Stimulated activated CD4-positive, alpha-beta T cell treated with anti-CD3 and anti-CD28 coated beads, TNF-alpha, amount 100 ng/mL, for 48 hours (primary cell): ENCODE measurements around the gene TMEM256.

Experiments used
- DNase-seq, 3 donors: peaks; one replicate each; pipeline ENCODE4 v3.0.0-alpha.2; 2020; ENCODE audit warnings: low read depth in 3 of 3

The TMEM256 gene

DNA sequence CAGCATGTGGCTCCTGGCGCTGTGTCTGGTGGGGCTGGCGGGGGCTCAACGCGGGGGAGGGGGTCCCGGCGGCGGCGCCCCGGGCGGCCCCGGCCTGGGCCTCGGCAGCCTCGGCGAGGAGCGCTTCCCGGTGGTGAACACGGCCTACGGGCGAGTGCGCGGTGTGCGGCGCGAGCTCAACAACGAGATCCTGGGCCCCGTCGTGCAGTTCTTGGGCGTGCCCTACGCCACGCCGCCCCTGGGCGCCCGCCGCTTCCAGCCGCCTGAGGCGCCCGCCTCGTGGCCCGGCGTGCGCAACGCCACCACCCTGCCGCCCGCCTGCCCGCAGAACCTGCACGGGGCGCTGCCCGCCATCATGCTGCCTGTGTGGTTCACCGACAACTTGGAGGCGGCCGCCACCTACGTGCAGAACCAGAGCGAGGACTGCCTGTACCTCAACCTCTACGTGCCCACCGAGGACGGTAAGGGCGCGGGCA, 4.4 kb upstream of the TMEM256 start:
- no peak for DNase-seq

GRCh38 chr17:7407485-7408251, 3.8 kb upstream of the TMEM256 start, which contains the start of gene NLGN2:
NLGN2 (plus strand) TSS chr17:7407845; CDS start chr17:7408256, 411 bp downstream.
- no peak for DNase-seq

DNA sequence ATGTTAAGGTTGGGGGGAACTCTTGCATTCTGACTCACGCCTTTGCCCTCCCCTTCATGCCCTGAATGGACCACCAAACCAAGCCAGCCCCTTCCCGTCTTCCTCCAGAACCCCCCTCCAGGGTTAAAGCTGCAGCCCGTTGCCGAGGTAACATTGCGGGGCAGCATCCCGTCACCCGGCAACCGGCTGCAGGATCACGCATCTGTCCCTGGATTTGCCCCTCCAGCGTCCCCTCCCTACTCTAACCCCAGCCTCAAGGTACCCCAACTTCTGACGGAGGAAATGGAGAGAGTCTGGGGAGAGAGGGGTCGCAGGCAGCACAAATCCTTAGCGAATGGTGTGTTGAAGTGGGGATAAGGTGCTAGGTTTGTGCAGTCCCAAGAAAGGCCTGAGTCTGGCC, 3.2 kb upstream of the TMEM256 start:
- DNase-seq = no peak

DNA sequence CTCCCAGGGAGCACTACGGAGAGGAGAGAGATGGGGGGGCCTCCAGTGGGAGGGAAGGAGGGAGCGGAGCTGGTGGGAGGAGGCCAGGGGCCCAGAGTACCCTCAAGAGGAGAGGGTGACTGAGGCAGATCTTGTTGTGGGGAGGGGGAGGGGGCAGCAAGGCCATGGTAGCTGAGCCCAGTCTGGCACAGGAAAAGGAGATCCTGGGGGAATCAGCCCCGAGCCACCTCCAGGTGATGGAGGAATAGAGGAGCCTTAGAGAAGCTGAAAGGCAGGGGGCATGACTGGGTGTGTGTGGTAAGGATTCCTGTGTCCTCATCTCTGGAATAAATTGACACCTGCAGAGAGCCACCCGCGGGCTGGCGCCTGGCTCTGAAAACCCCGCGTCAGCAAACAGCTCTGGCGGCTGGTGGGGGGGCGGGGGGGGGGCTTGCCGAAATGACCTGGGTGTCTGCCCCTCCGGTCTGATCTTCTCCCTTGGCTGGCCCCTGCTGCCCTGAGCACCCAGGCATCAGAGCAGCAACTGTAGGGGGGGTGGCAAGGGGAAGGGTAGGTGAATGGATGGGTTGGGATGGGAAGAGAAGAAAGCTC, 2.4 kb upstream of the TMEM256 start:
- no peak for DNase-seq

DNA sequence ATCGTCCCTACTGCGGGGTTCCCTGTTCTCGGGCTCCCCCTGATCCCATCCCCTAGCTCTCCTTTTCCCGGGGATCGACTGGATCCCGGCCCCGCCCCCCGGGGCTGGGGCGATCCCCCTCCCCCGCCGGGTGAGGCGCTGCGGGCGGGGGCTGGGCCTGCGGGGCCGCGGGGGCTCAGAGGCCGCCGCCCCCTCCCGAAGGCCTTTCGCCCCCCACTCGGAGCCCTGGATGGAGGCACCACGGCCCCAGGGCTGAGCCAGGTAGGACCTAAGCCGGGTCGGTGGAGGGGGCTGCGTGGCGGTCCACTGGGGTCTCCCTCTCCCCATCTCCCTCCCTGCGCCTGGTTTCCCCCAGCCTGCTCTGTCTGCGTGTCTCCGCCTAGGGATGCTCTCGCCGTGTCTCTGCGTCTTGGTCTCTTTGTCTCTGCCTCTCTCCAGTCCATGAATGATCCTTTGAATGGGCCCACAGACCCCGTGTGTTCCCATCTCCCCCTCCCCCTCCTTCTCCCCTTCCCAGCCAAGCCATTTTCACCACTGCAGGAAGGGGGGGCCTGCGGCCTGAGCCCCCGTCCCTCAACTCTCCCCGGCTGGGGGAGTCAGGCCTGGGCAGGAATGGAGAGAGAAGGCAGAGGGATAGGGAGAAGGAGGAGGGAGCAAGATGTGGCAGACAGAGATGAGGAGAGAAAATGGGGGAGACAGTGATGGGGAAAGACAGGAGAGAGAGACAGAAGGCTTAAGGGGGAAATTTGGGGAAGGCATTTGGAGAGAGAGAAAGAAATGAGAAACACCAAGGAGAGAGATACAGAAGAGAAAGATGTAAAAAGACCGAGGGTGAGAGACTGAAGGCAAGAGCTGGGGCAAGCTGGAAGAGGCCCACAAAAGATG, 1.7 kb upstream of the TMEM256 start:
- no peak for DNase-seq

DNA sequence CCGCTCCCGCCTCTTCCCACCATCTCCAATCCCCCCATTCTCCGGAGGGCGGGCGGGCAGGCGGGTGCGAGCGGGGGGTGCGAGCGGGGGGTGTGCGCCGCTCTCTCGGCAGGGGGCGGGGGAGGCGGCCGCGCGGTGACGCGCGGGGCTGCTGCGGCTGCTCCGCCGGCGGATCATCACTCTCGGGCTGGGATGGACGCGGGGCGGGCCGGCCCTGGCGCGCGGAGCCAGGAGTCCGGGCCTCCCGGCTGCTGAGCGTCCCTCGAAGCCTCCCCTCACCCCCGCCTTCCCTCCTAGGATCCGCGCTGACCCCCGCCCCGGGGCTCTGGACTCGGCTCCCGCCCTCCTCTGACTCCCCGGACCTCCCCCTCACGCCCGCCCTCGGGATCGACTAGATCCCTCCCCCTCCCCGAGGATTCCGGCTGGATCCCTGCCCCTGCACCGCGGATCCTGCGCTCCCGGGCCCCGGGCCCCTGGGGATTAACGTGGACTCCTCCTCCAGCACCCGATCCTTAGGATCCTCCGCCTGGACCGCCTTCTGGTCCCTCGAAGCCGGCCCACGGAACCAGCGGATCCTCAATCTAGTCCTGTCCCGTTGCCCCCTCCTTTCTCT, 946 bp upstream of the TMEM256 start:
- peak in 1 of 3 donors; percentile 32 for DNase-seq

DNA sequence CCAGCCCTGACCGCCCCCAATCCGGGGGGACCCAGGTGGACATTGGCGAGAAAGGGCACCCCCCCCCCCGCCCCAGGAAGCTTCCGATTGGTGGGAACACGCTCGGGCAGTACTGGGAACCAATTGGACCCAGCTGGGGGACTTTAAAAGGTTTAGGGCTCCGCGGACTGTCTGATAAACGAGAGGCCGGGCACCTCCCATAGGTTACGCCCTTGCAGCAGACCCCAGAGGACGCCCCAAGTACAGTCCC, 245 bp downstream of the TMEM256 start:
- no peak for DNase-seq

GRCh38 chr17:7403043-7403726, 712 bp downstream of the TMEM256 start:
- DNase-seq = no peak

DNA sequence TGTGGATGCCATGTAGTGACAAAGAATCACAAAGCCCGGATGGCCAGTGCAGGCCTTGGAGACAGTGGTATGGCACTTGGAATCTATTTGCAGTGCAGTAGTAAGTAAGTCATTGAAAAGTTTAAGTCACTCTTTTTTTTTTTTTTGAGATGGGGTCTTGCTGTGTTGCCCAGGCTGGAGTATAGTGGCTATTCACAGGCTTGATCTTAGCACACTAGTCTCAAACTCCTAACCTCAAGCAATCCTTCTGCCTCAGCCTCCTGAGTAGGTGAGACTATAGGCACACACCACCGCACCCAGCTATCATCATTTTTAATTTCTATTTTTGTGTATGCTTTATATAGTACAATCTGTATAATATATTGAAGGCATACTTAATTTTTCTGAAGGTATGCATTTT, 5.3 kb downstream of the TMEM256 start:
- no peak for DNase-seq

DNA sequence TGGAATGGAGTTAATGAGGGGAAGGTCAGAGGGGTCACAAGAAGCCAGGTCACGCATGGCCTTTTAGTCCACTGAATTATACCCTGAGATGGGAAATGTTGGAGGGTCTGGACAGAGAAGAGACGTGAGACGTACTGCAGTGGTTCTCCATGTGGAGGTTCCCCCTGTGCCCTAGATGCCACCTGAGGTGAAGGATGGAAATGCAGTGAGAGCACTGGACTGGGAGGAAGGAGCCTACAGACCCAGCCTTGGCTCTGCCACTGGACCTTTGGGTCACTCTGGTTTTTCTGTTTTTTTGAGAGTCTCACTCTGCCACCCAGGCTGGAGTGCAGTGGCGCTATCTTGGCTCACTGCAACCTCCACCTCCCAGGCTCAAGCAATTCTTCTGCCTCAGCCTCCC, 7.8 kb downstream of the TMEM256 start:
- DNase-seq = no peak

DNA sequence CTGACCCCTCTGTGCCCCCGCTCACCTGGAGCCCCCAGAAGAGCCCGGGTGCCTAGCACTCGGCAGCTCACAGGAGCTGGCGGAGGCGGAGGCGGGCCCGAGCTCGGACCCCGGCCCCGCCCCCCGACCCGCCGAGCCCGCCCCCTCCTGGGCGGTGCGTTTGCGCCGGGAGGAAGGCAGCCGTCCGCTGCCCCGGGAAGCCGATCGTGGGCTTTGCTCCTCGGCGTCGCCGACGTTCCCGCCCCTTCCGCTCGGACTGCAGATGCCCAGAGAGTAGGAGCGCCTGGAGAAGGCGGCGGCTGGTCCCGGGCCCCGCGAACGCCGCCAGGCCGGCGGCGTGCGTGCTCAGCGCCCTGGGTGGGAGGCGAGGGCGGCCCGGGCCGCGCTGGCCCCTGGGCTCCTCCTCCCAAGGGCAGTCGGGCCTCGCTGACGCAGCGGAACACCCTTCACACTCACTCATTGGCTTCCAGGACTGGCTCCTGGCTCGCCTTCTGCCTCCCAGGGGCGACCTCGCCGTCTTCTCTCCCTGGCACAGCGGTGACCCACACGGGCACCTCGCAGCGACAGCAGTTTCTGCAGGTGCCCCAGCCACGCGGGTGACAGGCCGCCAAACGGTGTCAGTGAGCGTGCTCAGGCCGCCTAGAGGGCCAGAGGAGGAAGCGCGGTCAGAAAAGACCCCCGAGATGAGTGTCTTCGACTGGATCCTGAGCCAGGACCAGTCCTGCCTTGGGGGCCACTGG, 9.3 kb downstream of the TMEM256 start, which contains the start of gene PLSCR3:
PLSCR3 (minus strand) TSS at position 74 of the 740 bp plus-strand sequence. CDS start 415 bp downstream, outside the sequence.
- peak; percentile 62 to 83 (median 67) for DNase-seq

- peak in 1 of 3 donors; percentile 40 for DNase-seq
These were observed 10.1 kb downstream of the TMEM256 start for GRCh38 chr17:7393613-7394451.

- DNase-seq = no peak
These were observed 10.9 kb downstream of the TMEM256 start for GRCh38 chr17:7392696-7393612.

DNA sequence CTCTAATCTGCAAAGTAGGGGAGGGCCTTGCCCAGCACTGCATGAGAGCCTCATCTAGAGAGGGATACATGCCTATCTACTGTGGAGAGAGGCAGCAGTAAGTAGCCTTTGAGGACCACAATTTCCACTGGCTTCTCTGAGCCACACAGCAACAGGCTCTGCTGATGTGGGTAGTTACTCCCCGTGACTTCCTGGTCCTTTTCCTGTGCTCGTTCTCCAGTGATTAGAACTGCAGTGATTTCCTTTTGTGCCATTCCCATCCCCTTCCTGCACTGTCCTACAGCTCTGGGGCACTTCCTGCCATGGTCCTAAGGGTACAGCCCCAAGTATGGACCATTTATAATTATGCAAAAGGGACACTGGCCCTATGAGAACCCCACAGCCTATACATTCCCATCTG, 12.6 kb downstream of the TMEM256 start:
- no peak for DNase-seq

DNA sequence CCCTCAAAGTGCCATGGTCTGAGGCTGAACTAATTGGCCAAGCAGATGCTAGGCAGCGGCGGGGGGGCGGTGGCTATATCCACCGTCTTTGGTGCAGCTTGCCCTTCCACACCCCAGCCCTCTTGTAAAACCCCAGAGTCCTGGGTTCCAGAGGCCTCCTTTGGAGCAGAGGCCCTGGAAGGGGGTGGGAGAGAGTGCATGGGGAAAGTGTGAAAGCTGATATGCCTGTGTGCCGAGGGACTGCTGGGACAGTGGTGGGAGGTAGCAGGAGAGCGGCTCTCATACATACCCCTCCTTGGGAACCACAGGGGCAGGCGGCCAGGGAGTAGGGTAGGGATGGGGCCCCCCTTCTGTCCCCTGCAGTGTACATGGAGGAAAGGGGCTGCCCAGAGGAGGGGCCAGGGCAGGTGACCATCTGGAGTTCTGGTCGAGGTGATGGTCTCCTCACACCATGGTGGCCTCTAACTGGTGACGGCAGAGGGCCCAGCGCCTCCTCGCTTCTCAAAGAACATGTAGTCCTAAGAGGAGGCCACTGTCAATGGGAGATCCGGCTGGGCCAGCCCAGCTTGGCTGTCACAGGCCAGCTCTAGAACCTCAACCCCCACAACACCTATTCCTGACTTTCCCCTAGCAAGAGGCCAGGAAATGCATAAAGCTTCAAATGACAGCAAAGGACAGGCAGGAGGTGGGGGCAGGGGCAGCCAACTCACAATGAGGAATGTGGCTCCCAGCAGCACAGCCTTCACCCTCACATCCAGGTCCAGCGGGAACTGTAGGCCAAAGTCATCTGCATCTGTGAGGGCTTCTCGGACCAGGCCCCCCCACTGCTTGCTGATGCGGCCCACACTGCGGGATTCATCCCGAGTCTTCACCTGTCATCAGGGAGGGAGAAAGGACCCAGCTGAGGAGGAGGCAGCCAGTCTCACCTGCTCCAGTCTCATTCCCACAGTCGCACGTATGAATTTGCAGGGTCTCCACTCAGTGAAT, 13.7 kb downstream of the TMEM256 start:
- DNase-seq = no peak

- no peak for DNase-seq
These were observed 15.0 kb downstream of the TMEM256 start for GRCh38 chr17:7388856-7389255.

GRCh38 chr17:7384489-7385081, 19.3 kb downstream of the TMEM256 start:
- no peak for DNase-seq
